DND-41 (cell line): ENCODE measurements around the gene ANKRD45.
"Not testable (repeated sequence)": the region's sequence is repeated elsewhere in the genome, so short reads cannot be mapped to it uniquely, and the experiment has no call there.

Experiments
- ATAC-seq: fragments of 200-7000 bp; cut with Tn5 transposase; 3 replicates; pipeline ENCODE4 v1.9.1; 2021; ENCODE audit warnings: low read depth; ENCODE audit not compliant: insufficient read depth
- DNase-seq: peaks from one replicate; pipeline ENCODE4 v3.0.0-alpha.2; 2020
- H2AFZ ChIP-seq: 2 replicates; pipeline ENCODE4 v1.6.0; 2012; ENCODE audit warnings: low read depth, low read length
- H3K27ac ChIP-seq: 2 replicates; pipeline ENCODE4 v1.5.1; 2012; ENCODE audit warnings: low read length, inconsistent platforms
- H3K27me3 ChIP-seq: fragments of 200-600 bp; sonication (generic); 2 replicates; pipeline ENCODE4 v1.6.0; 2012; ENCODE audit warnings: low read length, mild to moderate bottlenecking, inconsistent platforms; ENCODE audit not compliant: insufficient read depth, poor library complexity
- H3K36me3 ChIP-seq: 2 replicates; pipeline ENCODE4 v1.5.1; 2012; ENCODE audit warnings: low read length, inconsistent platforms; ENCODE audit not compliant: insufficient read depth
- H3K4me1 ChIP-seq: 2 replicates; pipeline ENCODE4 v1.5.1; 2012; ENCODE audit warnings: mild to moderate bottlenecking, low read length; ENCODE audit not compliant: insufficient read depth
- H3K4me2 ChIP-seq: 2 replicates; pipeline ENCODE4 v1.6.0; 2012; ENCODE audit warnings: mild to moderate bottlenecking, moderate library complexity, low read length, inconsistent platforms; ENCODE audit not compliant: insufficient read depth
- H3K4me3 ChIP-seq, 2 experiments: fragments of 200-600 bp in 1 of 2; shearing (Covaris generic) in 1 of 2; 2 replicates each; pipeline ENCODE4 v1.5.1; 2012 to 2016; ENCODE audit warnings: inconsistent platforms in 2 of 2, low read length in 2 of 2, mild to moderate bottlenecking in 2 of 2, low read depth in 1 of 2, moderate library complexity in 1 of 2
- H3K79me2 ChIP-seq: 2 replicates; pipeline ENCODE4 v1.6.0; 2012; ENCODE audit warnings: low read length, inconsistent platforms; ENCODE audit not compliant: insufficient read depth
- H3K9ac ChIP-seq: 2 replicates; pipeline ENCODE4 v1.6.0; 2012; ENCODE audit warnings: low read depth, mild to moderate bottlenecking, inconsistent platforms, low read length, moderate library complexity
- H3K9me3 ChIP-seq: 2 replicates; pipeline ENCODE4 v1.5.1; 2012; ENCODE audit warnings: low read length, moderate library complexity, mild to moderate bottlenecking, inconsistent platforms; ENCODE audit not compliant: insufficient read depth, severe bottlenecking
- H4K20me1 ChIP-seq: 2 replicates; pipeline ENCODE4 v1.6.0; 2012; ENCODE audit warnings: low read length; ENCODE audit not compliant: insufficient read depth
- EZH2 ChIP-seq: IDR thresholded peaks from 3 replicates; pipeline ENCODE4 v1.6.1; 2012; ENCODE audit warnings: borderline replicate concordance, low read depth, mild to moderate bottlenecking, moderate library complexity, low read length, inconsistent platforms; ENCODE audit not compliant: severe bottlenecking
- TF ChIP-seq, protein P1 (sequence below): IDR thresholded peaks from 2 replicates; pipeline ENCODE4 v1.5.1; 2012; ENCODE audit warnings: borderline replicate concordance, low read length, moderate library complexity, mild to moderate bottlenecking; ENCODE audit not compliant: poor library complexity, severe bottlenecking; ENCODE audit errors: extremely low read depth

Gene ANKRD45

DNA sequence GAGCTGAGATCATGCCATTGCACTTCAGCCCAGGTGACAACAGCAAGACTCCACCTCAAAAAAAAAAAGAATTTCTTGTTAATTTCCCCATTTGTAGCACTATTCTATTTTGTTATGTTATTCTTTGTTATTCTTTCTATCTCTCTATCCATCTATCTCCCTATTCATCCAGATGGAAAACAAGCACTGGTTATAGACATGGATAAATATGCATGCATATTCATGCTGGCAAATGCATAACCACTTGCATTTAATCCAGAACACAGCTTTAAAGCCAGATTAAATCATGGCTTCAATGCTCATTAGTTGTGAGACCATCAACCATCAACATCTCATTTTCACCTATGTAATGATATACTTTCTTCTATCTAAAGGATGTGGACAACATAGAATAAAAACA, 23.6 kb upstream of the ANKRD45 start:
- H3K9me3 ChIP-seq: no peaks in the 10 kb centered on the region
- no peaks in the 10 kb centered on the region for H3K4me1 ChIP-seq
- H3K4me3 ChIP-seq: no peak overlapping the region
- no peak overlapping the region for H3K9ac ChIP-seq
- H4K20me1 ChIP-seq: no peaks in the 10 kb centered on the region
- H3K27me3 ChIP-seq: no peaks in the 10 kb centered on the region
- no peak for ATAC-seq
- H3K4me2 ChIP-seq: no peak overlapping the region
- H2AFZ ChIP-seq: no peak overlapping the region
- no peaks in the 10 kb centered on the region for H3K79me2 ChIP-seq
- H3K27ac ChIP-seq: no peak overlapping the region
- no peak for DNase-seq
- no peak for TF ChIP-seq EZH2
- TF ChIP-seq, protein P1, sequence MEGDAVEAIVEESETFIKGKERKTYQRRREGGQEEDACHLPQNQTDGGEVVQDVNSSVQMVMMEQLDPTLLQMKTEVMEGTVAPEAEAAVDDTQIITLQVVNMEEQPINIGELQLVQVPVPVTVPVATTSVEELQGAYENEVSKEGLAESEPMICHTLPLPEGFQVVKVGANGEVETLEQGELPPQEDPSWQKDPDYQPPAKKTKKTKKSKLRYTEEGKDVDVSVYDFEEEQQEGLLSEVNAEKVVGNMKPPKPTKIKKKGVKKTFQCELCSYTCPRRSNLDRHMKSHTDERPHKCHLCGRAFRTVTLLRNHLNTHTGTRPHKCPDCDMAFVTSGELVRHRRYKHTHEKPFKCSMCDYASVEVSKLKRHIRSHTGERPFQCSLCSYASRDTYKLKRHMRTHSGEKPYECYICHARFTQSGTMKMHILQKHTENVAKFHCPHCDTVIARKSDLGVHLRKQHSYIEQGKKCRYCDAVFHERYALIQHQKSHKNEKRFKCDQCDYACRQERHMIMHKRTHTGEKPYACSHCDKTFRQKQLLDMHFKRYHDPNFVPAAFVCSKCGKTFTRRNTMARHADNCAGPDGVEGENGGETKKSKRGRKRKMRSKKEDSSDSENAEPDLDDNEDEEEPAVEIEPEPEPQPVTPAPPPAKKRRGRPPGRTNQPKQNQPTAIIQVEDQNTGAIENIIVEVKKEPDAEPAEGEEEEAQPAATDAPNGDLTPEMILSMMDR: no peak
- H3K36me3 ChIP-seq: no peaks in the 10 kb centered on the region

DNA sequence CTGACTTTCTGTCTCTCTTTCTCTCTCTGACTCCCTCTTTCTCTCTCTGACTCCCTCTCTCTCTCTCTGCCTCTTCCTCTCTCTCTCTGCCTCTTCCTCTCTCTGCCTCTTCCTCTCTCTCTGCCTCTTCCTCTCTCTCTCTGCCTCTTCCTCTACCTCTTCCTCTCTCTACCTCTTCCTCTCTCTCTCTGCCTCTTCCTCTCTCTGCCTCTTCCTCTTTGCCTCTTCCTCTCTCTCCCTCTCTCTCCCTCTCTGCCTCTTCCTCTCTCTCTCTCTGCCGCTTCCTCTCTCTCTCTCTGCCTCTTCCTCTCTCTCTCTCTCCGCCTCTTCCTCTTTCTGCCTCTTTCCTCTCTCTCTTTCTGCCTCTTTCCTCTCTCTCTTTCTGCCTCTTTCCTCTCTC, 18.6 kb upstream of the ANKRD45 start:
- Histone ChIP-seq H3K27ac (no peak overlapping the region), H3K27me3 (no peaks in the 10 kb centered on the region), H3K4me2 (no peak overlapping the region), H4K20me1 (no peaks in the 10 kb centered on the region), H3K4me1 (no peaks in the 10 kb centered on the region), H3K79me2 (no peaks in the 10 kb centered on the region), H3K36me3 (no peaks in the 10 kb centered on the region), H3K4me3 (no peak overlapping the region), H3K9ac (no peak overlapping the region), H2AFZ (no peak overlapping the region), H3K9me3 (no peaks in the 10 kb centered on the region)
- no peak for TF ChIP-seq EZH2
- TF ChIP-seq, protein P1: no peak
- no peak for ATAC-seq
- DNase-seq: no peak

DNA sequence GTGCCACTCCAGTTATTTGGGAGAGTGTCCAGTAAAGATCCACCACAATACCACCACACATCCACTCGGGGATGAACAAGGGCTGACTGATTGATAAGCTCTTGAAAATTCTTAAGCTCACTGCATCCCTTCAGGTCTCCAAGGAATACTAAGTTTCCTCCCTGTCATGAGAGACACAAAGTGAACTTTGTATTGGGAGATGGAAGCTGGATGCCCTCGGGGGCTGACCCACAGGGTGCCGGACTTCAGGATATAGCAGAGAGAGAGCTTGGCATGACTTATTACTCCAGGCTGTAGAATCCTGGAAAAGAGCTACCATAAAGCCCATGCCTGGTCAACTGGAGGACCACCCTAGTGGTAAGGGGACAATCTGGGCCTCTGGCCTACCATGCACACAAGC, 15.5 kb upstream of the ANKRD45 start:
- not testable (repeated sequence) for ATAC-seq, H3K4me1 ChIP-seq, H2AFZ ChIP-seq, H3K9ac ChIP-seq, H3K36me3 ChIP-seq, H3K27me3 ChIP-seq, H4K20me1 ChIP-seq, H3K79me2 ChIP-seq, DNase-seq, H3K9me3 ChIP-seq, H3K4me2 ChIP-seq, H3K27ac ChIP-seq, H3K4me3 ChIP-seq

DNA sequence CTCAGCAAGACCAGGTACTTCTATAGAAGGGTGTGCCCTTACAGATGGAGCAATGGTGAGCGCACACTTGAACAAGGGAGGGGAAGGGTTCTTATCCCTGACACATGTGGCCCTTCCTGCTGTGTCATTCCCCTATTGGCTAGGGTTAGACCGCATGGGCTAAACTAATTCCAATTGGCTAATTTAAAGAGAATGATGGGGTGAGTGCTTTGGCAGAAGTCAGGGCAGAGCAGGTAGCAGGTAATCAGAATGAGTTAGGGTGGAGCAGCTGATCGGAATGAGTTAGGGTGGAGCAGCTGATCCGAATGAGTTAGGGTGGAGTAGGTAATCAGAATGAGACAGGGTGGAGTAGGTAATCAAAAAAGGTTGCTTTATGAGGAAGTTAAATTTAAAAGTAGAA, 14.2 kb upstream of the ANKRD45 start:
- not testable (repeated sequence) for H3K27ac ChIP-seq, H3K9ac ChIP-seq, ATAC-seq, DNase-seq, H3K27me3 ChIP-seq, H3K36me3 ChIP-seq, H3K4me3 ChIP-seq, H2AFZ ChIP-seq, H3K79me2 ChIP-seq, H3K4me2 ChIP-seq, H4K20me1 ChIP-seq, H3K9me3 ChIP-seq, H3K4me1 ChIP-seq
